ENCODE results near the gene PAPPA2. TPM values are rescaled to one million over a fixed set of nuclear protein-coding genes. Genes with fewer than 3 reads are reported as not detected.

PAPPA2 gene
- total RNA-seq, 2 experiments from 2014 or later, result 0.09 to 0.38 TPM

DNA sequence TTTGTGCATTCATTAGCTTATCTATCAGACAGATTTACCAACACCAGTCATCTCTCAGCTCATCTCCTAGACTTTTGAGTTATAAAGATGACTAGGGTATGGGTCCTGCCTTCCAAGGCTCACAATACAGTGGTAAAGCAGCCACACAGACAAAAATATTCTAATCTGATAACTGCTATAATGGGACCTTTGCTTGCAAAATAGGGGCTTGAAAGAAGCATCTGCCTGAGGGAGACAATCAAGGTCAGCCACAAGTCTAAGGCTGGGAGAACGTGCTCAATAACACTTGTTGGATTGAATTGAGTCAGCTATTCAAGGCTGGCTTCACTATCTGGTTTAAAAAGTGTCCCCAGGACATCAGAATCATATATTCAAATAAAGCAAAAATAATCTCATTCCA, 1.4 kb upstream of the PAPPA2 start:
- Mint-ChIP-seq H3K4me1 (no peaks in the 10 kb centered on the region), H3K4me3 (no peak overlapping the region), H3K36me3 (no peaks in the 10 kb centered on the region), H3K9me3 (ENCODE audit: low read depth) (no peaks in the 10 kb centered on the region), H3K27me3 (no peaks in the 10 kb centered on the region), H3K27ac (no peak overlapping the region)
- ATAC-seq, result no peak
- CTCF ChIA-PET, result no interaction called here
- no peak for DNase-seq

DNA sequence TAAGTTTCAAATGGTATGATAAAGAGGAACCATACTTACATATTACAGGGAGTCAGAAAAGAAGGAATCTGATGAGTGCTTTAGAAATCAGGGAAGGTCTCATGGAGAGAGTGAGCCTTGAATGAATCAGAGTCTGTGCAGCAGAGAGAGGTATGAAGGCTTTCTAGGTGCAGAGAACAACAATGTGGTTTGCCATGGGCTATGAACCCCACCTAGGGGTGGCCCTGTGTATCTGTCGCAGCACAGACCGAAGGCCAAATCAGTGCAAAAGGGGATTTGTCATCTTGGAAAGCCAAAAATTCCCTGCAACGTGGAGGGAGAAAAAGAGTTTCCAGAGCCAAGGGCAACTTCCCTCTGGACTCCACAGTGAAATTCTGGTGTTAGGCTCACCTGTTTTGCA, 3.5 kb downstream of the PAPPA2 start:
- no peak overlapping the region for H3K27ac Mint-ChIP-seq
- ATAC-seq, result no peak

DNA sequence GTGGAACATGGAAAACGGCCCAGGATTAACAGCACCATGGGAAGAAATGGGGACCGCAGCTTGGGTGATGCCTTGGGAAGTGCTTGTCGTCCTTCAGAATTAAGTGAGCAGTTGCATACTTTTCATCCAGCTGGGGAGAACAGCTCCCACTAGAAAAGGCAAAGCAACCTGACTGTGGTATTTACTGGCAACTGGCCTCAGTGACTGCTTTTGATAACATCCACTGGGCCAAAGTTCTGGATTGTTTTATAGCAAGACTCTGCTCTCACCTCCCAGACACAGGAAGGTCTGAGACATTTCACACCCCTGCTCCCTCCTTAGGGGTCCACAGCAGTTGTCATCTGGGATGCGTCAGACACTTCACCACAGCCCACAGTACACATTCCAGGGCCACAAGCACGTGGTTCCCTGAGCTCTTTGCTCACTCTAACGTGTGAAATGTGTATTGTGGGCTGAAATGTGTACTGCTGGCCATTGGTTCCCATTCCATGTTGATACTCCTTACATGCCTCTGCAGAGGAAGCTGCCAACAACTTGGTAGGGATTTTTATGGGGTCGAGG, 6.6 kb downstream of the PAPPA2 start:
- ATAC-seq (no peak), DNase-seq (no peak)
- Mint-ChIP-seq H3K27me3 (peaks cover 3% of the 10 kb centered on the region), H3K4me1 (no peaks in the 10 kb centered on the region), H3K9me3 (ENCODE audit: low read depth) (no peaks in the 10 kb centered on the region), H3K27ac (no peak overlapping the region), H3K4me3 (no peak overlapping the region), H3K36me3 (no peaks in the 10 kb centered on the region)
- CTCF ChIA-PET, result no interaction called here

More for the DNA sequence above, 3.5 kb downstream of the PAPPA2 start:
- H3K4me3 Mint-ChIP-seq, result no peak overlapping the region
- H3K36me3 Mint-ChIP-seq, result no peaks in the 10 kb centered on the region
- H3K9me3 Mint-ChIP-seq (ENCODE audit: low read depth), result no peaks in the 10 kb centered on the region
- CTCF ChIA-PET, result no interaction called here
- H3K27me3 Mint-ChIP-seq, result peaks cover 3% of the 10 kb centered on the region
- DNase-seq, result no peak
- H3K4me1 Mint-ChIP-seq, result no peaks in the 10 kb centered on the region

DNA sequence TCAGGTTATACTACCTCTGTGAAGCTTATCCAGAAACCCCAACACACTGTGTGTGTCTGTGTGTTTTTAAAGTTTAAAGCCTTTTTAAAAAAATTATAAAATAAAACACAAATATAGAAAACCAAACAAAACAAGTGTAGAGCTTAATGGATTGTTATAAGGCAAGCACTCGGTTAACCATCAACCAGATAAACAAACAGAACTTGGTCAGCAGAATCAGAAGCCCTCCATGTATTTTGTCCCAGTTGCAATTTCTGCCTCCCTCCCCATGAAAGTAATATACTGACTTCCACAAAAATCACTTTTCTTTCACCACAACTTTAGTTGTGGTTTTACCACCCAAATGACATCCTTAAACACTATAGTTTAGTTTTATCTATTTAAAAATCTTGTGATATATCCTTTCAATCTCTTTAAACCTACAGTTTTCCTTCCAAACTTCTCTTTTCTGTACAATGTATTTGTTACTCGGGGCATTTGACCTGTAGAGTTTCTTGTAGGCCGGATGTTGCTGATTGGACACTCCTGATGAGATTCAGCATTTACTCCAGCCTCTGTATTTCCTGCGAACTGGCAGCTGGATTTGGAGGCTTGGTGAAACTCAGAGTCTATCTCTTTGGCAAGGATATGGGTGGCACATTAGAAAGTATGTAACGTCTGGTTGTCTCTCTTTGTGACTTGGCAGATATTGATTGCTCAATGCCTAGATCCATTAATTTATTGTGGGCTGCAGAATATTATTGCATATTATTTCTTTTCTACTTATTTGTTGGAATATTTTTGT, 8.6 kb downstream of the PAPPA2 start:
- H3K4me1 Mint-ChIP-seq, result no peaks in the 10 kb centered on the region
- no peak overlapping the region for H3K27ac Mint-ChIP-seq
- H3K4me3 Mint-ChIP-seq, result no peak overlapping the region
- CTCF ChIA-PET, result no interaction called here
- no peaks in the 10 kb centered on the region for H3K36me3 Mint-ChIP-seq
- H3K9me3 Mint-ChIP-seq (ENCODE audit: low read depth), result no peaks in the 10 kb centered on the region
- peaks cover 3% of the 10 kb centered on the region for H3K27me3 Mint-ChIP-seq
- ATAC-seq (no peak), DNase-seq (no peak)

DNA sequence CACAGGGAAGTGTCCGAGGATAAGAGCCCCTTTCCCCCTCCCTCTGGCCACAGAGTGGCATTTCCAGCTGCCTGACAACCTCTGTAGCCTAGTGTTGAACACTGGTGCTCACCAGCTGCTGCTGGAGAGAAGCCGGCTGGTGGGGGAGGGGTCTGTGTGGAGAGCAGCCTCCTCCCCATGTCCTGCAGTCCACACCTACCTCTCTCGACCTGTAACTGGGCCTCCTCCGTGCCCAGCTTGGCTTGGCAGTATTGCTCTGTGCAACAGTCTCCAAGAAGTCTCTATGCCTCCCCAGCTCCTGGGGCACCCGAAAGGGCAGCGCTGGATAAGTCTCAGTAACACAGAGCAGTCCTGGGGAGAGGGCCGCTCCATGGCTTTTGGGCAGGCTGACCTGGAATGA, 17.0 kb downstream of the PAPPA2 start:
- no peaks in the 10 kb centered on the region for H3K4me1 Mint-ChIP-seq
- DNase-seq, result no peak
- no peak overlapping the region for H3K27ac Mint-ChIP-seq
- H3K4me3 Mint-ChIP-seq, result no peak overlapping the region
- H3K36me3 Mint-ChIP-seq, result no peaks in the 10 kb centered on the region
- ATAC-seq, result no peak
- CTCF ChIA-PET, result no interaction called here
- no peaks in the 10 kb centered on the region for H3K9me3 Mint-ChIP-seq (ENCODE audit: low read depth)
- H3K27me3 Mint-ChIP-seq, result no peaks in the 10 kb centered on the region

DNA sequence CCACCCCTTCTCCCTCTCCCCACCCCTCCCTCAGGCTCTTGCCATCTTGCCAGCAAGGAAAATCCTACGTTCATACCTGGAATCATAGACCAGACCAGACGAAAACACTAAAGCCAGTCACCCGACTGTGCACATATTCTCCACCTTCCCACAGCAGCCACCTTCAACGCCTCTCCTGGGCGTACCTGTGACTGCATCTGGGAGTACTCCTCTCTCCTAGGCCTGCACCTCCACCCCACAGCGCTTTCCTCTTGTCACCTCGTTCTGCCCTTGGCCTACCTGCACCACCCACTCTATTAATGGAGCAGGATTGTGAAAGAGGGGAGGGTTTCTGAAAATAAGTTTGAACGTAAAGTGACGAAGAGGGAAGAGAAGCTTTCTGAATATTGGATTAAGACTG, 17.8 kb downstream of the PAPPA2 start:
- Mint-ChIP-seq H3K36me3 (no peaks in the 10 kb centered on the region), H3K9me3 (ENCODE audit: low read depth) (no peaks in the 10 kb centered on the region), H3K4me3 (no peak overlapping the region), H3K4me1 (no peaks in the 10 kb centered on the region), H3K27ac (no peak overlapping the region), H3K27me3 (no peaks in the 10 kb centered on the region)
- CTCF ChIA-PET, result no interaction called here
- ATAC-seq (no peak), DNase-seq (no peak)

DNA sequence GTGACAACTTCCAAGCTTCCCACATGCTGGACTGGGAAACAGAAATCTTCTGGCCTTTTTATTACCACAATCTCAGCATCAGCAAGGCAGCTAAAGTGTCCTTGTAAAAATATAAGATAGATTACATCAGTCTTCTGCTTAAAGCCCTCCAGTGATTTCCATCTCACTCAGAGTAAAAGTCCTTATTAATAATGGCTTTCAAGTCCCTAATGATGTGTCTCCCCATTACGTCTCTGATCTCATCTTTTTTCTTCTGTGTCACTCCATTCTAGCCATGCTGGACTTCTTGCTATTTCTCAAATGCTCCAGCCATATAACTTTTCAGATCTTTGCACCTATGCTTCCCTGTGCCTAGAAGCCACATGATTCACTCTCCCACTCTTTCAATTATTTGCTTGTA, 22.1 kb downstream of the PAPPA2 start:
- Mint-ChIP-seq H3K27me3 (no peaks in the 10 kb centered on the region), H3K9me3 (ENCODE audit: low read depth) (no peaks in the 10 kb centered on the region)

DNA sequence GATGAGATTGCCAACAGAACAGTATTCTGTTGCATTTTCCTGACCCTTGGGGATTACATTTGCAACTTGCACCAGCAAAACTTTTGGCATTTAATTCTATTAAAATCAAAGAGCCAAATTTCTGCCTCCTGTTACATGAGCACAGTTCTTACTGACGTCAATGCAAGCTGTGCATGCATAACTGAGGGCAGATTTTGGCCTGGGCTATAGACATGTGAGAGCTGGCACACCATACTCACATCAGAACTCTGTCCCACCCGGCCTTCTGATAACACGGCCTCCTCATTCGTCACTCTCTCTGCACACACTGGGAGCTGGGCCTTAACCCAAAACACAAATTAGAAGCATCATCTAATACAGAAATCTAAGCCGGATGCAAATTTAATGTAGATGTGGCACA, 31.5 kb downstream of the PAPPA2 start:
- CTCF ChIA-PET, result no interaction called here
- H3K27me3 Mint-ChIP-seq, result no peaks in the 10 kb centered on the region

More for the DNA sequence above, 22.1 kb downstream of the PAPPA2 start:
- H3K4me3 Mint-ChIP-seq, result no peak overlapping the region
- ATAC-seq, result no peak
- no peak overlapping the region for H3K27ac Mint-ChIP-seq
- DNase-seq, result no peak
- no peaks in the 10 kb centered on the region for H3K4me1 Mint-ChIP-seq
- no peaks in the 10 kb centered on the region for H3K36me3 Mint-ChIP-seq
- CTCF ChIA-PET, result no interaction called here

DNA sequence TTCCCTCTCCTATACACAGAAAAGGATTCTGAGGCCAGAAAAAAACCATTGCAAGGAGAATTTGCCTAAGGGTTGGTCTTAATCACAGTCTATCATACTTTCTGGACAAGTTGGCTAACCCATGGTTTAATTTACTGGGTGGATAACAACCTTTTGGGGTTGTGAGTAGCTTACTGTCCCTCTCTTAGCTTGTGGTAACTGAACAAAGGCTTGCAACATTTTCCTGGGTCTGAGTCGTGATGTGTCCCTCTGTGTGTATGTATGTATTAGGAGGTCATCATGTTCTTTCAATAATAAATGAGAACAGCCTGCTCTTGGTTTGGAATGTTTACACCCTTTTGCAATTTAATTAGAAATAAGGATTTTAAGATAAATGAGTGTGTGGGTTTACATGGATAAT, 36.7 kb downstream of the PAPPA2 start:
- no peak for ATAC-seq
- Mint-ChIP-seq H3K9me3 (ENCODE audit: low read depth) (no peaks in the 10 kb centered on the region), H3K27me3 (no peaks in the 10 kb centered on the region), H3K27ac (no peak overlapping the region), H3K4me3 (no peak overlapping the region), H3K4me1 (no peaks in the 10 kb centered on the region), H3K36me3 (no peaks in the 10 kb centered on the region)
- CTCF ChIA-PET, result no interaction called here
- no peak for DNase-seq

More for the DNA sequence above, 31.5 kb downstream of the PAPPA2 start:
- Mint-ChIP-seq H3K4me1 (no peaks in the 10 kb centered on the region), H3K36me3 (no peaks in the 10 kb centered on the region), H3K27ac (no peak overlapping the region), H3K4me3 (no peak overlapping the region), H3K9me3 (ENCODE audit: low read depth) (no peaks in the 10 kb centered on the region)
- ATAC-seq, result no peak
- DNase-seq, result no peak

DNA sequence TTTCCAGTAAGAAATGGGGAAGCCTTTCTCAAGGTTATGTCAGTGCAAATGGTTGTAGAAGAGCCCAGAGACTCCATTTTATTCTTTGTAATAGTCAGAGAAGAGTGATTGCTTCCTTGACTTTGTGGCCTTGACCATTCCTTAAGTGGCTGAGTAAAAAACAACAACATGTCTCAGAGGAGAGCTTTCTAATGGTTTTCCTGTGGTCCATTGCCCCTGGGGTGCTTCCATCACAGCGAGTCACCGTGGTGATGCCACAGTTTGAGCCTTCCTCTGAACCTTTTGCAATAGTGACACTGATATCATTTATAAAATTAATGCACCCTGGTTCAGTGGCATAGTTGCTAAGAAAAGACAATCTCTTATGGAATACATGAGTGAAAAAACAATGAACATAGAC, 38.6 kb downstream of the PAPPA2 start:
- Mint-ChIP-seq H3K4me3 (no peak overlapping the region), H3K36me3 (no peaks in the 10 kb centered on the region), H3K27me3 (peaks cover 4% of the 10 kb centered on the region), H3K9me3 (ENCODE audit: low read depth) (no peaks in the 10 kb centered on the region), H3K27ac (no peak overlapping the region), H3K4me1 (no peaks in the 10 kb centered on the region)
- no peak for DNase-seq
- no peak for ATAC-seq
- CTCF ChIA-PET, result no interaction called here

DNA sequence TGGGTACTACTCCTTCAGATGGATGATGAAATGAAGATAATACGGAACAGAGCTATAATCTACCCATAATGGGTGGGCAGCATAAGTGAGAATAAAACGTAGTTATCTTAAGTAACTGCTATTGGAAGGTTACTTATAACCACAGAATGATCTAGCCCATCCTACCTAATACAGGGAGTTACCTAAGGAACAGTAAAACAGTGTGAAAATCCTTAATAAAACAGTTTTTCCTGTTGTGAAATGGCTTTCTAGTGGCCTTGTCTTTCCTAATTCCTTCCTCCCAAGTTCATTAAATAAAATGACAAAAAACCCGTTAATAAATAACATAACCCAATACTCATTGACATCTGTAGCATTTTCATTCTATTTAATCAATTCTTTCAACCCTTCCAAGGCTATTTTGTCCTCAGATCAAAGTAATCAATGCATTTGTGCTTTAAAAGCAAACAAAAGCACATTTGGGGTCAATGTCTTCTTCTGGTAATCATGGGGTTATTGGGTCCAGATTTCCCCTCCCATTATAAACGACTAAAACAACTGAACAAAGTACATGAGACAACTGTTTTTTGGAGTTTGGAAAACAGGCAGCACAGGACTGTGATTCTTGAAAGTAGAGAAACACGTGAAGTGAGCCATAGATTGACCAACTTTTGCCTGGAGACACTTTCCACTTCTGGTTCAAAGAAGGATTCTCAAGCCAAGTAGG, 42.0 kb downstream of the PAPPA2 start:
- H3K27ac Mint-ChIP-seq, result no peak overlapping the region
- ATAC-seq, result no peak
- no peaks in the 10 kb centered on the region for H3K9me3 Mint-ChIP-seq (ENCODE audit: low read depth)
- H3K27me3 Mint-ChIP-seq, result peaks cover 7% of the 10 kb centered on the region
- no peaks in the 10 kb centered on the region for H3K4me1 Mint-ChIP-seq
- no peak for DNase-seq
- H3K4me3 Mint-ChIP-seq, result no peak overlapping the region
- CTCF ChIA-PET, result no interaction called here
- H3K36me3 Mint-ChIP-seq, result no peaks in the 10 kb centered on the region

DNA sequence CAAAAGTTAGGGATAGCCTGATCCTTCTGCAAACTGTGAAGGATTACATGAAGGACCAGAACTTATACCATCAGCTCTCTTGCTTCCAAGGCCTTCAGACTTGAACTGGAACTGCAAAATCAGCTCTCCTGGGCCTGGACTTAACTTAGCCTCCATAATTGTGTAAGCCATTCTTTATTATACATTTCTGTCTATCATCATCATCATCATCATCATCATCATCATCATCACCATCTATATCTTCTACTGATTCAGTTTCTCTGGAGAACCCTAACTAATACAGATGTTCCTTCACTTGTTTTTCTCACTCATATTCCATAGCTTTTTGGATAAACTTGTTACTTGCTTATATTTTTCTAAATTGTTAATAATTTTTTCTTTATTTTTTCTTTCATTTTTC, 50.0 kb downstream of the PAPPA2 start:
- Mint-ChIP-seq H3K36me3 (no peaks in the 10 kb centered on the region), H3K4me3 (no peak overlapping the region), H3K27ac (no peak overlapping the region), H3K4me1 (peaks cover 3% of the 10 kb centered on the region), H3K9me3 (ENCODE audit: low read depth) (no peaks in the 10 kb centered on the region), H3K27me3 (no peaks in the 10 kb centered on the region)
- CTCF ChIA-PET, result no interaction called here
- ATAC-seq, result no peak
- no peak for DNase-seq

DNA sequence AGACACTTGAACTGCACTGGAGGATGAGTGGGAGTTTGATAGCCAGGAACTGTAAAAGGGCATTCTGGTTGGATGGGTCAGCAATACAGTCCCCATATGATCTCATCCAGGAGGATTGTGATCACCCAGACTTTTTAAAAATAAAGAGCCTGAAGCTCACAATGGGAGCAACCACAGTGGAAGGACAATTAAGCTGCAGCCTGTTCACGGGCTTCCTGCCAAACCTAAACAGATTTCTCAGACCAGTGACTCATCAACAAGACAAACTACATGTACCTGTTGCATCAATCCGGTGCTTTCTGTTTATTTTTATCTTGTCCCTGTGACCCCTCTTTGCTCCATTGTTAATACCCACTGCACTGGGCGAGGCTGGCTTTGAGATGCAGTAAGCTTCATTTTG, 52.3 kb downstream of the PAPPA2 start:
- no peak overlapping the region for H3K4me3 Mint-ChIP-seq
- no peak for DNase-seq
- CTCF ChIA-PET, result no interaction called here
- ATAC-seq, result no peak
- peaks cover 3% of the 10 kb centered on the region for H3K4me1 Mint-ChIP-seq
- H3K36me3 Mint-ChIP-seq, result no peaks in the 10 kb centered on the region
- H3K27me3 Mint-ChIP-seq, result no peaks in the 10 kb centered on the region
- H3K27ac Mint-ChIP-seq, result no peak overlapping the region
- H3K9me3 Mint-ChIP-seq (ENCODE audit: low read depth), result no peaks in the 10 kb centered on the region

DNA sequence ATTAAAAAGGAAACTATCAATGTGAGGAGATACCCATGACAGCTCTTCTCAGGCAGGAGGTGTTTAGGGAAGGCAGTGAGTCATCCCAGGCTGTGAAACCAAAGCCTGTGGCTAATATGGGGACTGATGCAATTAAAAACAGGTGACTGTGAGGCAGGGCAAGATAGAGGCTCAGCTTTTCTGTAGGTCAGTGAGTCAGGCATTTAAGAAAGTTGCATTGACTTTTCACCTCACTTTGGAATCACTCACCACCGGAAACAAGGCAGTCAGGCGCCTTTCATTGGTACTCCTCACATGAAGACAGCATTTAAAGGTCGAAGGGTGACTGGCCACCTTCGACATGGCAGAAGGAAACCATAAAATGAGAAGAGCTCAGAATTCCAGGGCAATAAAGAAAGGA, 54.5 kb downstream of the PAPPA2 start:
- ATAC-seq, result peak; percentile 33
- Mint-ChIP-seq H3K36me3 (no peaks in the 10 kb centered on the region), H3K27ac (no peak overlapping the region), H3K4me1 (peaks cover 19% of the 10 kb centered on the region), H3K4me3 (no peak overlapping the region), H3K9me3 (ENCODE audit: low read depth) (no peaks in the 10 kb centered on the region), H3K27me3 (no peaks in the 10 kb centered on the region)
- peak; percentile 40 for DNase-seq
- CTCF ChIA-PET, result no interaction called here
